Stimulated activated CD4-positive, alpha-beta T cell treated with anti-CD3 and anti-CD28 coated beads, TNF-alpha, amount 100 ng/mL, for 4 hours (primary cell): ENCODE measurements around the gene KLHL10.
"Not testable (repeated sequence)": the region's sequence is repeated elsewhere in the genome, so short reads cannot be mapped to it uniquely, and the experiment has no call there.

Source experiments
- DNase-seq, 3 experiments: peaks; one replicate each; pipeline ENCODE4 v3.0.0-alpha.2; 2020; ENCODE audit warnings: low read depth in 3 of 3

KLHL10 gene

GRCh38 chr17:41851382-41851781, 13.8 kb downstream of the KLHL10 start:
- DNase-seq = not testable (repeated sequence)

GRCh38 chr17:41860254-41860931, 22.8 kb downstream of the KLHL10 start:
- DNase-seq = no peak

GRCh38 chr17:41863074-41863848, 25.6 kb downstream of the KLHL10 start:
- DNase-seq = no peak

- peak in 1 of 3 experiments; percentile 43 for DNase-seq
These were observed 26.8 kb downstream of the KLHL10 start for GRCh38 chr17:41864498-41864835.

- peak; percentile 75 to 77 (median 76) for DNase-seq
These were observed 27.4 kb downstream of the KLHL10 start, which contains the start of gene KLHL11 for GRCh38 chr17:41864836-41865595. Gene KLHL11, minus strand, starts transcription at chr17:41865423. Its CDS starts 53 bp downstream, at chr17:41865370.

- no peak for DNase-seq
These were observed 27.9 kb downstream of the KLHL10 start for GRCh38 chr17:41865596-41865893.

- no peak for DNase-seq
These were observed 30.9 kb downstream of the KLHL10 start for GRCh38 chr17:41868568-41868967.

- DNase-seq = no peak
These were observed 31.8 kb downstream of the KLHL10 start for GRCh38 chr17:41869426-41869825.

- DNase-seq = no peak
These were observed 32.5 kb downstream of the KLHL10 start for GRCh38 chr17:41870097-41870496.

GRCh38 chr17:41870627-41871026, 33.0 kb downstream of the KLHL10 start:
- DNase-seq = no peak

GRCh38 chr17:41871789-41872188, 34.2 kb downstream of the KLHL10 start:
- DNase-seq = no peak

- no peak for DNase-seq
These were observed 36.1 kb downstream of the KLHL10 start for GRCh38 chr17:41873559-41874292.

- not testable (repeated sequence) for DNase-seq
These were observed 36.7 kb downstream of the KLHL10 start for GRCh38 chr17:41874293-41874670.

GRCh38 chr17:41880130-41880529, 42.5 kb downstream of the KLHL10 start:
- no peak for DNase-seq

GRCh38 chr17:41882756-41883155, 45.1 kb downstream of the KLHL10 start:
- DNase-seq = no peak

GRCh38 chr17:41885733-41886132, 48.1 kb downstream of the KLHL10 start:
- no peak for DNase-seq

GRCh38 chr17:41888332-41888965, 50.8 kb downstream of the KLHL10 start:
- no peak for DNase-seq

GRCh38 chr17:41891135-41892020, 53.8 kb downstream of the KLHL10 start:
- DNase-seq = no peak

- no peak for DNase-seq
These were observed 54.4 kb downstream of the KLHL10 start for GRCh38 chr17:41892021-41892376.

- DNase-seq = no peak
These were observed 55.8 kb downstream of the KLHL10 start for GRCh38 chr17:41893384-41893783.
